Glutamatergic neuron (in vitro differentiated cells): ENCODE measurements around the gene UFC1. TPM values are rescaled to one million over a fixed set of nuclear protein-coding genes. Genes with fewer than 3 reads are reported as not detected.

ENCODE experiments used
- DNase-seq: peaks from one replicate; pipeline ENCODE4 v3.0.0; 2022
- H3K27ac Mint-ChIP-seq: one replicate; pipeline ENCODE4 v1.8.0; 2020; ENCODE audit warnings: mild to moderate bottlenecking, mixed read lengths, inconsistent platforms; ENCODE audit not compliant: unreplicated experiment
- H3K27me3 Mint-ChIP-seq: one replicate; pipeline ENCODE4 v1.8.0; 2020; ENCODE audit warnings: mild to moderate bottlenecking, moderate library complexity, mixed read lengths, inconsistent platforms; ENCODE audit not compliant: unreplicated experiment
- H3K36me3 Mint-ChIP-seq: one replicate; pipeline ENCODE4 v1.8.0; 2020; ENCODE audit warnings: mild to moderate bottlenecking, mixed read lengths, inconsistent platforms; ENCODE audit not compliant: unreplicated experiment
- H3K4me1 Mint-ChIP-seq: one replicate; pipeline ENCODE4 v1.8.0; 2020; ENCODE audit warnings: mild to moderate bottlenecking, low read depth, mixed read lengths, inconsistent platforms; ENCODE audit not compliant: unreplicated experiment
- H3K4me3 Mint-ChIP-seq: one replicate; pipeline ENCODE4 v1.8.0; 2020; ENCODE audit warnings: mild to moderate bottlenecking, mixed read lengths, inconsistent platforms; ENCODE audit not compliant: unreplicated experiment
- H3K9me3 Mint-ChIP-seq: one replicate; pipeline ENCODE4 v1.8.0; 2020; ENCODE audit warnings: mild to moderate bottlenecking, moderate library complexity, mixed read lengths, inconsistent platforms; ENCODE audit not compliant: unreplicated experiment
- CTCF ChIP-seq: fragments of 200-600 bp; sonication (generic); IDR thresholded peaks from one replicate; pipeline ENCODE4 v1.5.0; 2021; ENCODE audit not compliant: partially characterized antibody, unreplicated experiment
- total RNA-seq: library from RNA; stranded (reverse); fragmentation: NEBNext Ultra II Directional; extraction: Animal tissue kit (Norgen Biotek cat#: 25700); gene quantifications from one replicate; pipeline ENCODE4 v1.2.1, GENCODE V29; 2021; ENCODE audit not compliant: unreplicated experiment

UFC1 gene
- total RNA-seq, 1 donor from 2014 or later: 59.2 TPM

DNA sequence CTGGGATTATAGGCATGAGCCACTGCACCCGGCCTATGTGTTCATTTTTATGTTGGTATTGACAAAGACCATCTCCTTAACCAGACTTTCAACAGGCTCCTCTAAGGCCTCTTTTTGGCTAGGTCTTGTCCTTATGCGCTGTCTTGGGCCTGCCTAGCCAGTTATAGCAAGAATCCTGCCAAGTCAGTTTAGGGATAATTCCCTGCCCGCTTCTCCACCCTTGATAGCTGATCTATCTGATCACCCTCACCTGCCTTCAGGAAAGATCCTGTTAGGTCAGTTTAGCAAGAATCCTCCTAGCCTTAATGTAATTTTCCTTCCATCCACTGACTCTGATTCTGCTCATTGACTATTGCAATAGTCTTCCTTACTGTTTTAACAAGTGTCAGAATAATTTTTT lies 25.9 kb downstream of the UFC1 start:
- no peak overlapping the region for H3K27ac Mint-ChIP-seq
- H3K4me1 Mint-ChIP-seq: peaks cover 8% of the 10 kb centered on the region
- peaks cover 12% of the 10 kb centered on the region for H3K27me3 Mint-ChIP-seq
- DNase-seq: no peak
- H3K36me3 Mint-ChIP-seq: no peaks in the 10 kb centered on the region
- H3K4me3 Mint-ChIP-seq: no peak overlapping the region
- H3K9me3 Mint-ChIP-seq: peaks cover 11% of the 10 kb centered on the region
- TF ChIP-seq CTCF: no peak

DNA sequence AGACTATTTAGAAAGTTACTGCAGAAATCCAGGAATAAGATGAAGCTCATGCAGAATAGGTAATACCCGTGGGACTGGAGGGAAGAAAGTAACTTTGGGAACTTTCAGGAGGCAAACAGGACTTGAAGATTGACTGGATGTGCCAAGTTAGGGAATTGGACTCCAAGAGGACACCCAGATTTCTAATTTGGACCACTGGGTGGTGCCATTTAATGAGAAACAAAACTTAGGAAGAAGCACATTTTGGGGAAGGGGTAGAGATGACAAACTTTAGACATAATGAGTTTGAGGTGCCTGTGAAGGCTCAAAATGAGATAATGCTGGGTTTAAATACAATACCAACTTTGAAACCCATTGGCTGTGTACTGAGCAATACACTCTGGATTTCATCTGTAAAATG lies 26.9 kb downstream of the UFC1 start:
- H3K27me3 Mint-ChIP-seq: peaks cover 12% of the 10 kb centered on the region
- TF ChIP-seq CTCF: peak; percentile 19
- DNase-seq: no peak

DNA sequence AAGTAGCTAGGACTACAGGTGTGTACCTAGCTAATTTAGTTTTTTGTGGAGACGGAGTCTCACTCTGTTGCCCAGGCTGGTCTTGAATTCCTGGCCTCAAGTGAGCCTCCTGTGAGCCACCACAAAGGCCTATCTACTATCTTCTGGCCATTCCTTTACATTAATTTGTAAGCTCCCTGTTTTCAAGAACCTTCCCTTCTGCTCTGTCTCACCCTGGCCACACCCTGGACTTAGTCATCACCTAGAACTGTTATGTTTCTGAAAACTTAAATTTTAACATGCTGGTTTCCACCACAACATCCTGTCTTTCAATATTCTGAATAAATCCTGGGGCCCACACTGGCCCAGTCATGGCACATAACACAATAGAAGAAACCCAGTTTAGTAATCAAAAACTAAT lies 28.4 kb downstream of the UFC1 start:
- peaks cover 8% of the 10 kb centered on the region for H3K9me3 Mint-ChIP-seq
- no peaks in the 10 kb centered on the region for H3K36me3 Mint-ChIP-seq
- no peak for DNase-seq
- peaks cover 14% of the 10 kb centered on the region for H3K4me1 Mint-ChIP-seq
- H3K27ac Mint-ChIP-seq: no peak overlapping the region
- TF ChIP-seq CTCF: no peak
- no peak overlapping the region for H3K4me3 Mint-ChIP-seq
- H3K27me3 Mint-ChIP-seq: peaks cover 8% of the 10 kb centered on the region

More for the DNA sequence above, 26.9 kb downstream of the UFC1 start:
- Mint-ChIP-seq H3K9me3 (peaks cover 9% of the 10 kb centered on the region), H3K4me3 (no peak overlapping the region), H3K36me3 (no peaks in the 10 kb centered on the region), H3K27ac (no peak overlapping the region), H3K4me1 (peaks cover 14% of the 10 kb centered on the region)

DNA sequence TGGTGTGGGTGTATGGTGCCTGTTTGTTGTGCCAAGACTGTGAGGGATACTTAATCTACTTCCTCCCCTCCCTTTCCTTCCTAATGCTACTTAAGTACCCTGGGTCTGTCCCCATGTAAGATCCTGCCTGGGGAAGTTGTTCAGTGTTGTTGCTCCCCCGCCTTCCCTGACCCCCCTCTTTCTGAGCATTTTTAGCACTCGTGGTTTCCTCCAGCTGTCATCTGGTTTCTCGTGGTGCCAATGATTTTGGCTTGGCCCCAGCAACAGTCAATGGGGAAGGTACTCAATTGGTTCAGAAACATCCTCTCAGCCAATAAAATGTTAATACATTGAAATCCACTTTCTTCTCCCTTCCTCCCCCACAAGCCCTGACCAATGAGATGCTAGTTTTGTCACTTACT lies 31.5 kb downstream of the UFC1 start:
- Mint-ChIP-seq H3K27me3 (peaks cover 2% of the 10 kb centered on the region), H3K4me1 (peaks cover 6% of the 10 kb centered on the region), H3K36me3 (no peaks in the 10 kb centered on the region), H3K9me3 (peaks cover 1% of the 10 kb centered on the region), H3K4me3 (no peak overlapping the region), H3K27ac (no peak overlapping the region)
- no peak for DNase-seq
- no peak for TF ChIP-seq CTCF

GRCh38 chr1:161185732-161186311 lies 32.0 kb downstream of the UFC1 start:
- no peak overlapping the region for H3K27ac Mint-ChIP-seq
- H3K9me3 Mint-ChIP-seq: peaks cover 1% of the 10 kb centered on the region
- TF ChIP-seq CTCF: no peak
- DNase-seq: no peak
- no peaks in the 10 kb centered on the region for H3K36me3 Mint-ChIP-seq
- H3K4me1 Mint-ChIP-seq: peaks cover 6% of the 10 kb centered on the region
- no peak overlapping the region for H3K4me3 Mint-ChIP-seq
- H3K27me3 Mint-ChIP-seq: peaks cover 2% of the 10 kb centered on the region
